Mucosa of stomach (tissue), 1 donor: ENCODE results near the gene DNAJB5.
"Not testable (repeated sequence)": the region's sequence is repeated elsewhere in the genome, so short reads cannot be mapped to it uniquely, and the experiment has no call there.

Experiments
- H3K27me3 ChIP-seq: one replicate; pipeline ENCODE4 v1.7.0; 2013; ENCODE audit warnings: mild to moderate bottlenecking, low read length; ENCODE audit not compliant: control insufficient read depth, insufficient read depth
- H3K36me3 ChIP-seq: one replicate; pipeline ENCODE4 v1.7.0; 2013; ENCODE audit warnings: low read length; ENCODE audit not compliant: control insufficient read depth, insufficient read depth
- H3K4me1 ChIP-seq: one replicate; pipeline ENCODE4 v1.7.0; 2013; ENCODE audit warnings: mild to moderate bottlenecking, low read length; ENCODE audit not compliant: control insufficient read depth, insufficient read depth
- H3K4me3 ChIP-seq: one replicate; pipeline ENCODE4 v1.7.0; 2013; ENCODE audit warnings: low read length
- H3K9ac ChIP-seq: one replicate; pipeline ENCODE4 v1.7.0; 2013; ENCODE audit warnings: mild to moderate bottlenecking, low read length, moderate library complexity
- H3K9me3 ChIP-seq: one replicate; pipeline ENCODE4 v1.7.0; 2013; ENCODE audit warnings: mild to moderate bottlenecking, low read length, moderate library complexity; ENCODE audit not compliant: control insufficient read depth
- donor health status: Pancreatic carcinoma.

The DNAJB5 gene

GRCh38 chr9:34989003-34989945 is at the start of gene DNAJB5:
TSS of gene DNAJB5 (plus strand) at chr9:34989745. CDS start at chr9:34990631, 886 bp downstream.
- Histone ChIP-seq H3K9me3 (no peaks in the 10 kb centered on the region), H3K27me3 (peaks cover 3% of the 10 kb centered on the region), H3K36me3 (no peaks in the 10 kb centered on the region), H3K4me3 (peak within 1 kb of the TSS; percentile 67), H3K4me1 (peaks cover 29% of the 10 kb centered on the region), H3K9ac (peak within 1 kb of the TSS; percentile 68)

GRCh38 chr9:34939989-34940388 is 49.6 kb upstream of the DNAJB5 start:
- not testable (repeated sequence) for H3K36me3 ChIP-seq, H3K9ac ChIP-seq, H3K4me1 ChIP-seq

GRCh38 chr9:34948451-34948850 is 41.1 kb upstream of the DNAJB5 start:
- Histone ChIP-seq H3K27me3 (peaks cover 6% of the 10 kb centered on the region), H3K4me1 (no peaks in the 10 kb centered on the region), H3K36me3 (no peaks in the 10 kb centered on the region), H3K4me3 (no peak overlapping the region), H3K9me3 (no peaks in the 10 kb centered on the region), H3K9ac (no peak overlapping the region)

More at GRCh38 chr9:34939989-34940388, 49.6 kb upstream of the DNAJB5 start:
- H3K9me3 ChIP-seq, H3K4me3 ChIP-seq, H3K27me3 ChIP-seq: not testable (repeated sequence)

- Histone ChIP-seq H3K27me3 (peaks cover 28% of the 10 kb centered on the region), H3K36me3 (no peaks in the 10 kb centered on the region), H3K9me3 (no peaks in the 10 kb centered on the region), H3K4me1 (peaks cover 3% of the 10 kb centered on the region), H3K9ac (no peak overlapping the region), H3K4me3 (no peak overlapping the region)
These were observed 35.3 kb upstream of the DNAJB5 start for GRCh38 chr9:34954225-34954624.

- H3K9ac ChIP-seq, H3K9me3 ChIP-seq, H3K4me3 ChIP-seq, H3K4me1 ChIP-seq, H3K36me3 ChIP-seq: not testable (repeated sequence)
- H3K27me3 ChIP-seq, result peaks cover 46% of the 10 kb centered on the region
These were observed 33.5 kb upstream of the DNAJB5 start for GRCh38 chr9:34956066-34956465.

GRCh38 chr9:34956648-34957047 is 32.9 kb upstream of the DNAJB5 start:
- Histone ChIP-seq H3K9me3 (no peaks in the 10 kb centered on the region), H3K4me3 (no peak overlapping the region), H3K9ac (no peak overlapping the region), H3K27me3 (peaks cover 47% of the 10 kb centered on the region), H3K4me1 (peaks cover 6% of the 10 kb centered on the region), H3K36me3 (no peaks in the 10 kb centered on the region)

- Histone ChIP-seq H3K27me3 (peaks cover 52% of the 10 kb centered on the region), H3K4me3 (no peak within 1 kb of the TSS), H3K9ac (no peak within 1 kb of the TSS), H3K9me3 (no peaks in the 10 kb centered on the region), H3K4me1 (peaks cover 17% of the 10 kb centered on the region), H3K36me3 (no peaks in the 10 kb centered on the region)
These were observed 31.8 kb upstream of the DNAJB5 start, which contains the start of gene PHF24 for GRCh38 chr9:34957492-34958410. TSS of gene PHF24 (plus strand) at chr9:34958285. CDS start at chr9:34971299, 13,014 bp downstream.

- Histone ChIP-seq H3K4me3 (no peak overlapping the region), H3K9ac (no peak overlapping the region), H3K9me3 (no peaks in the 10 kb centered on the region), H3K4me1 (peaks cover 17% of the 10 kb centered on the region), H3K36me3 (no peaks in the 10 kb centered on the region), H3K27me3 (peaks cover 56% of the 10 kb centered on the region)
These were observed 31.0 kb upstream of the DNAJB5 start for GRCh38 chr9:34958411-34958982.

GRCh38 chr9:34959461-34959860 is 30.1 kb upstream of the DNAJB5 start:
- peaks cover 17% of the 10 kb centered on the region for H3K4me1 ChIP-seq
- H3K4me3 ChIP-seq, result no peak overlapping the region
- no peaks in the 10 kb centered on the region for H3K9me3 ChIP-seq
- peaks cover 59% of the 10 kb centered on the region for H3K27me3 ChIP-seq
- no peak overlapping the region for H3K9ac ChIP-seq
- no peaks in the 10 kb centered on the region for H3K36me3 ChIP-seq

GRCh38 chr9:34961574-34962490 is 27.7 kb upstream of the DNAJB5 start:
- Histone ChIP-seq H3K27me3 (peaks cover 51% of the 10 kb centered on the region), H3K4me1 (peaks cover 17% of the 10 kb centered on the region), H3K9me3 (no peaks in the 10 kb centered on the region), H3K4me3 (no peak overlapping the region), H3K9ac (no peak overlapping the region), H3K36me3 (no peaks in the 10 kb centered on the region)

- no peaks in the 10 kb centered on the region for H3K36me3 ChIP-seq
- no peaks in the 10 kb centered on the region for H3K9me3 ChIP-seq
- H3K4me3 ChIP-seq, result no peak overlapping the region
- peaks cover 15% of the 10 kb centered on the region for H3K4me1 ChIP-seq
- peaks cover 45% of the 10 kb centered on the region for H3K27me3 ChIP-seq
- H3K9ac ChIP-seq, result no peak overlapping the region
These were observed 27.0 kb upstream of the DNAJB5 start for GRCh38 chr9:34962546-34962945.
